Glutamatergic neuron (in vitro differentiated cells): ENCODE data around the gene HBG1. TPM values are rescaled to one million over a fixed set of nuclear protein-coding genes. Genes with fewer than 3 reads are reported as not detected.
"Not testable (repeated sequence)": the region's sequence is repeated elsewhere in the genome, so short reads cannot be mapped to it uniquely, and the experiment has no call there.

Source experiments
- DNase-seq: peaks from one replicate; pipeline ENCODE4 v3.0.0; 2022
- H3K27ac Mint-ChIP-seq: one replicate; pipeline ENCODE4 v1.8.0; 2020; ENCODE audit warnings: mild to moderate bottlenecking, mixed read lengths, inconsistent platforms; ENCODE audit not compliant: unreplicated experiment
- H3K27me3 Mint-ChIP-seq: one replicate; pipeline ENCODE4 v1.8.0; 2020; ENCODE audit warnings: mild to moderate bottlenecking, moderate library complexity, mixed read lengths, inconsistent platforms; ENCODE audit not compliant: unreplicated experiment
- H3K36me3 Mint-ChIP-seq: one replicate; pipeline ENCODE4 v1.8.0; 2020; ENCODE audit warnings: mild to moderate bottlenecking, mixed read lengths, inconsistent platforms; ENCODE audit not compliant: unreplicated experiment
- H3K4me1 Mint-ChIP-seq: one replicate; pipeline ENCODE4 v1.8.0; 2020; ENCODE audit warnings: mild to moderate bottlenecking, low read depth, mixed read lengths, inconsistent platforms; ENCODE audit not compliant: unreplicated experiment
- H3K4me3 Mint-ChIP-seq: one replicate; pipeline ENCODE4 v1.8.0; 2020; ENCODE audit warnings: mild to moderate bottlenecking, mixed read lengths, inconsistent platforms; ENCODE audit not compliant: unreplicated experiment
- H3K9me3 Mint-ChIP-seq: one replicate; pipeline ENCODE4 v1.8.0; 2020; ENCODE audit warnings: mild to moderate bottlenecking, moderate library complexity, mixed read lengths, inconsistent platforms; ENCODE audit not compliant: unreplicated experiment
- total RNA-seq: library from RNA; stranded (reverse); fragmentation: NEBNext Ultra II Directional; extraction: Animal tissue kit (Norgen Biotek cat#: 25700); gene quantifications from one replicate; pipeline ENCODE4 v1.2.1, GENCODE V29; 2021; ENCODE audit not compliant: unreplicated experiment
- TF ChIP-seq, protein P1 (sequence below): fragments of 200-600 bp; sonication (generic); IDR thresholded peaks from one replicate; pipeline ENCODE4 v1.5.0; 2021; ENCODE audit not compliant: partially characterized antibody, unreplicated experiment

Gene HBG1
- total RNA-seq, 1 donor from 2014 or later: not detected

GRCh38 chr11:5258543-5259262, 9.0 kb upstream of the HBG1 start:
- TF ChIP-seq, protein P1, sequence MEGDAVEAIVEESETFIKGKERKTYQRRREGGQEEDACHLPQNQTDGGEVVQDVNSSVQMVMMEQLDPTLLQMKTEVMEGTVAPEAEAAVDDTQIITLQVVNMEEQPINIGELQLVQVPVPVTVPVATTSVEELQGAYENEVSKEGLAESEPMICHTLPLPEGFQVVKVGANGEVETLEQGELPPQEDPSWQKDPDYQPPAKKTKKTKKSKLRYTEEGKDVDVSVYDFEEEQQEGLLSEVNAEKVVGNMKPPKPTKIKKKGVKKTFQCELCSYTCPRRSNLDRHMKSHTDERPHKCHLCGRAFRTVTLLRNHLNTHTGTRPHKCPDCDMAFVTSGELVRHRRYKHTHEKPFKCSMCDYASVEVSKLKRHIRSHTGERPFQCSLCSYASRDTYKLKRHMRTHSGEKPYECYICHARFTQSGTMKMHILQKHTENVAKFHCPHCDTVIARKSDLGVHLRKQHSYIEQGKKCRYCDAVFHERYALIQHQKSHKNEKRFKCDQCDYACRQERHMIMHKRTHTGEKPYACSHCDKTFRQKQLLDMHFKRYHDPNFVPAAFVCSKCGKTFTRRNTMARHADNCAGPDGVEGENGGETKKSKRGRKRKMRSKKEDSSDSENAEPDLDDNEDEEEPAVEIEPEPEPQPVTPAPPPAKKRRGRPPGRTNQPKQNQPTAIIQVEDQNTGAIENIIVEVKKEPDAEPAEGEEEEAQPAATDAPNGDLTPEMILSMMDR: no peak
- DNase-seq: peak; percentile 23
- Mint-ChIP-seq H3K27ac (no peak overlapping the region), H3K9me3 (peaks cover 6% of the 10 kb centered on the region), H3K27me3 (no peaks in the 10 kb centered on the region), H3K36me3 (peaks cover 16% of the 10 kb centered on the region), H3K4me3 (no peak overlapping the region), H3K4me1 (peaks cover 9% of the 10 kb centered on the region)

- peaks cover 9% of the 10 kb centered on the region for H3K4me1 Mint-ChIP-seq
- H3K4me3 Mint-ChIP-seq: no peak overlapping the region
- H3K27me3 Mint-ChIP-seq: no peaks in the 10 kb centered on the region
- DNase-seq: no peak
- H3K9me3 Mint-ChIP-seq: peaks cover 6% of the 10 kb centered on the region
- H3K27ac Mint-ChIP-seq: no peak overlapping the region
- peaks cover 16% of the 10 kb centered on the region for H3K36me3 Mint-ChIP-seq
- TF ChIP-seq, protein P1: no peak
Observed at GRCh38 chr11:5257296-5257695, 7.6 kb upstream of the HBG1 start.

- not testable (repeated sequence) for H3K27ac Mint-ChIP-seq, DNase-seq, H3K4me3 Mint-ChIP-seq, H3K9me3 Mint-ChIP-seq, H3K36me3 Mint-ChIP-seq, H3K4me1 Mint-ChIP-seq, H3K27me3 Mint-ChIP-seq
Observed at GRCh38 chr11:5254646-5255413, 5.2 kb upstream of the HBG1 start, which contains the start of gene HBG2. HBG2 (minus strand) TSS chr11:5254781; CDS start chr11:5254728, 53 bp downstream.

- H3K27ac Mint-ChIP-seq, H3K9me3 Mint-ChIP-seq, DNase-seq, H3K4me1 Mint-ChIP-seq, H3K4me3 Mint-ChIP-seq, H3K27me3 Mint-ChIP-seq, H3K36me3 Mint-ChIP-seq: not testable (repeated sequence)
Observed at GRCh38 chr11:5254023-5254422, 4.4 kb upstream of the HBG1 start.

DNA sequence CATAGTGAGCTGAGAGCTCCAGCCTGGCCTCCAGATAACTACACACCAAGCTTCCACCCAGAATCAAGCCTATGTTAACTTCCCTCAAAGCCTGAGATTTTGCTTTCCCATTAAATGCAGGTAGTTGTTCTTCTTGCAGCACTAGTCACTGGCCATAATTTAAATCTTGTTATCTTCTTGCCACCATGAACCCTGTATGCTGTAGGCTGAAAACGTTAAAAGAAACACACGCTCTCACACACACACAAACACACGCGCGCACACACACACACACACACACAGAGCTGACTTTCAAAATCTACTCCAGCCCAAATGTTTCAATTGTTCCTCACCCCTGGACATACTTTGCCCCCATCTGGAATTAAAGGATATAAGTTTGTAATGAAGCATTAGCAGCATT, 3.8 kb upstream of the HBG1 start:
- DNase-seq, H3K4me1 Mint-ChIP-seq, H3K4me3 Mint-ChIP-seq, H3K27ac Mint-ChIP-seq, H3K27me3 Mint-ChIP-seq, H3K9me3 Mint-ChIP-seq, H3K36me3 Mint-ChIP-seq: not testable (repeated sequence)

DNA sequence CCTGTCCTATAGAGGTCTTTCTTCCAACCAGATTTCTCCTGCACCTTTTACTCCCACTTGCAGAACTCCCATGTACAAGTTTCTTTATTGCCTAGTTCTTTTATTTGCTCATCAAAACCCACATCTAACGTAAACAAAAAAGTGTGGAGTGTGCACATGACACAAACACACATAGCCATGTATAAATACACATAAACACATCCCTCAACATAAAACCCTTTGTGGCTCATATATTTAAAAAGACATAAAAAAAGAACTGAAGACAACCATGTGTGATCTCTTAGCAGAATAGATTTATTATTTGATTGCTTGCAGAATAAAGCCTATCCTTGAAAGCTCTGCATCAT, 3.2 kb upstream of the HBG1 start:
- Mint-ChIP-seq H3K27ac (no peak overlapping the region), H3K9me3 (peaks cover 2% of the 10 kb centered on the region), H3K27me3 (no peaks in the 10 kb centered on the region), H3K36me3 (no peaks in the 10 kb centered on the region), H3K4me3 (no peak overlapping the region), H3K4me1 (peaks cover 3% of the 10 kb centered on the region)
- no peak for DNase-seq
- TF ChIP-seq, protein P1: no peak
